ENCODE data around the gene ACSL5.

Gene ACSL5

DNA sequence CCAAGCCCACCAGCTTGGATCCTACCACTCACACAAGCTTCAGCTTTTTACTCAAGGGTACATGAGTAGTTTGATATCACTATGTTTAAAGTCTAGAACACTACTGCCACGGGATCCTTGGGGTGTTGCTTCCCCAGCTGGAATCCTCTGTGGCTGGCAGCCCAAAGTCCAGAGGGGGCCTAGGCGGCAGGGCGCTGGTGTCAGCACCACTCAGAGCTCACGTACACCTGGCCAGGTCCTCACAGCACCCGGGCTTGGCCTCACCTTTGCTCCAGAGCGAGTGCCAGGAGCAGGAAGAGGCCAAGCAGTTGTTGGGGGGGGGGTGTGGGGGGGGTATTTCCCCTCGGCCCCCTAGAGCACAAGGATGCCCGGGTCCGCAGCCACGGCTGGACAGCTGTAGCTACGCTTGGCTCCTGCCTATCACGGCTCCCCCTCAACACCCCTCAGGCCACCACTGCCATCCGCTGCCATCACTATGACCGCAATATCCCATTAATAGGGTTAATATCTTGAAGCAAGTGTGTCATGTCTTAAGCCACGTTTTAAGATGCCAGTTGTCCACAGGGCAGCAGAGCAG lies 55.8 kb downstream of the ACSL5 start:
- no peak overlapping the region for H3K4me3 ChIP-seq
- no peak for DNase-seq (ENCODE audit: low spot score)
- TF ChIP-seq, protein P1, sequence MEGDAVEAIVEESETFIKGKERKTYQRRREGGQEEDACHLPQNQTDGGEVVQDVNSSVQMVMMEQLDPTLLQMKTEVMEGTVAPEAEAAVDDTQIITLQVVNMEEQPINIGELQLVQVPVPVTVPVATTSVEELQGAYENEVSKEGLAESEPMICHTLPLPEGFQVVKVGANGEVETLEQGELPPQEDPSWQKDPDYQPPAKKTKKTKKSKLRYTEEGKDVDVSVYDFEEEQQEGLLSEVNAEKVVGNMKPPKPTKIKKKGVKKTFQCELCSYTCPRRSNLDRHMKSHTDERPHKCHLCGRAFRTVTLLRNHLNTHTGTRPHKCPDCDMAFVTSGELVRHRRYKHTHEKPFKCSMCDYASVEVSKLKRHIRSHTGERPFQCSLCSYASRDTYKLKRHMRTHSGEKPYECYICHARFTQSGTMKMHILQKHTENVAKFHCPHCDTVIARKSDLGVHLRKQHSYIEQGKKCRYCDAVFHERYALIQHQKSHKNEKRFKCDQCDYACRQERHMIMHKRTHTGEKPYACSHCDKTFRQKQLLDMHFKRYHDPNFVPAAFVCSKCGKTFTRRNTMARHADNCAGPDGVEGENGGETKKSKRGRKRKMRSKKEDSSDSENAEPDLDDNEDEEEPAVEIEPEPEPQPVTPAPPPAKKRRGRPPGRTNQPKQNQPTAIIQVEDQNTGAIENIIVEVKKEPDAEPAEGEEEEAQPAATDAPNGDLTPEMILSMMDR (IDR thresholded peaks at IDR 0.05), result no peak
- H3K27ac ChIP-seq, result no peak overlapping the region

DNA sequence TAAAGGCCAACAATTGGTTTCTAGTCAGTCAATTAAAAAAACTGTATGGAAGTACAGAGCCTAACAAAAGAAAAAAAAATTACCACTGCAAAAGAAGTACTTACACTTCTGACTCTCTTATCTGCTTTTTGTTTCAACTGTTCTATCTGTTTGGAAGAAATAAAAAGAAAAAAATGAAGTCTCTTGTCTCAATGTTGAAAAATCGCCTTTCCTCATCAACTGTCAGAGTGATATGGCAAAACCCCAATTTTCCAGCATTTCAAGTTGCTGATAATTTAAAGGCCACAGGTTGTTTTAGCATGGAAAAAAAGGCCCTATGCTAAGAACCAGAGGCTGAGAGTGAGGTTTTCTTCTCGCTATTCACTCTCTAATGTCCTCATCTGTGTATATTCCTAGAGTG lies 59.2 kb downstream of the ACSL5 start:
- no peak for DNase-seq (ENCODE audit: low spot score)
- Histone ChIP-seq H3K27ac (no peak overlapping the region), H3K4me3 (no peak overlapping the region)
- TF ChIP-seq, protein P1 (IDR thresholded peaks at IDR 0.05), result no peak

DNA sequence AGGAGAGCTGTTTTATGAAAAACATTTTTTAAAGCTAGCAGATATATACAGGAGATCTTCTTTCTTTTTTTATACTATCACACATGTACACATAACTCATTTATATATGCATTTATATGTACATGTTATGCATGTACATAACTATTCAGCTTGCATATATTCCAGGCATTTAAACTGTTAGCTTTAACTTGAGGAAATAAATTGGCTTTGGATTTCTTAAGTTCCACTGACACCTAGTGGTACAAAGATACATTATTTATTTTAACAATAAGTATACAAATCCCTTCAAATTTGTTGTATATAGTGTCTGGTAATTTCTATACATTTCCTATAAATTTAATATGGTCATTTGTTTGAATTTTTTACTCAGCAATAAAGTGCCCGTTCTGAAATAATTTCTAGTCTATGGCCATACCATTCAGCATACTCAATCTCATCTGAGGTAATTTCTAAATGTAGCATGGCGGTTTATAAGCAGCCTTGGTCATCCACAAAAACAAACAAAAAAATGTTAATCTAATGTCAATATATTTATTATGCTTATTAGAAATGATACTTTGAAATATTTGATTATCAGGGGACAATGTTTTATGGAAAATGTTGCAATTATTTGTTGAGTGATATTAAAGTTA lies 61.2 kb downstream of the ACSL5 start:
- no peak overlapping the region for H3K27ac ChIP-seq
- H3K4me3 ChIP-seq, result no peak overlapping the region
- TF ChIP-seq, protein P1 (IDR thresholded peaks at IDR 0.05), result no peak
- no peak for DNase-seq (ENCODE audit: low spot score)

DNA sequence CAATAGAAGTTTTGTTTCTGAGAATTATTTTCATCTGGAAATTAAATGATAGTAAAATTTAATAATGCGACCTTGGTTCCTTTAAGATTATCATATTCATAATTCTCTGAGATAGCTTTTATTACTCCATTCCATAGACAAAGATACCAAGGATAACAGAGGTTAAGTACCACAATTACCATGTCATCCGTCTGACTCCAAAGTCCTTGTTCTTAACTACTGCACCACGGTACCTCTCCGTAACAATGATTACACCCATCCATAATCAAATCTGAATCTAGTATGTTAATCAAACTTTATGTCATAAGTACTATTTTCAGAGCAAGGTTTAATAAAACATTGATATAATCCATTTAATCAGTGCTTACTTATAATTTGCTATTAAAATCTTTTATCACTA lies 64.4 kb downstream of the ACSL5 start:
- Histone ChIP-seq H3K27ac (no peak overlapping the region), H3K4me3 (no peak overlapping the region)
- DNase-seq (ENCODE audit: low spot score), result no peak
- TF ChIP-seq, protein P1 (IDR thresholded peaks at IDR 0.05), result no peak

DNA sequence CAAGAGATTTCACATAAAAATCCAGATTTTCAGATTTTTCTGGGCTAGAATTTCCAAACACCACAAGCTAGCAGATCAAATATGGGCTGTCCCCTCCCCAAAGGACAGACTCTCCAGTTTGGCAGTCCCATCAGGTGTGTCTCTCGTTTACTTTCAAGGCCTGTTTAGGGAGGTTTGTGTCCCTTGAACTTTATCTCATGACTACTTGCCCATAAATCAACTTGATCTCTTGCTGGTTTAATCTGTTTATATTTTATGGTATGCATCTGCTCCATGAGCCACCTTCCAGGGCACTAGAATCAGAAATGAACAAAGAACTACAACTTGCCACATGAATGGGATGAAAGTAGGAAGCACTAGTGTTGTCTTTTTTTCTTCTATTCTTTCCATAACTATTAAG lies 67.6 kb downstream of the ACSL5 start:
- no peak overlapping the region for H3K4me3 ChIP-seq
- DNase-seq (ENCODE audit: low spot score), result no peak
- TF ChIP-seq, protein P1 (IDR thresholded peaks at IDR 0.05), result no peak
- H3K27ac ChIP-seq, result no peak overlapping the region

DNA sequence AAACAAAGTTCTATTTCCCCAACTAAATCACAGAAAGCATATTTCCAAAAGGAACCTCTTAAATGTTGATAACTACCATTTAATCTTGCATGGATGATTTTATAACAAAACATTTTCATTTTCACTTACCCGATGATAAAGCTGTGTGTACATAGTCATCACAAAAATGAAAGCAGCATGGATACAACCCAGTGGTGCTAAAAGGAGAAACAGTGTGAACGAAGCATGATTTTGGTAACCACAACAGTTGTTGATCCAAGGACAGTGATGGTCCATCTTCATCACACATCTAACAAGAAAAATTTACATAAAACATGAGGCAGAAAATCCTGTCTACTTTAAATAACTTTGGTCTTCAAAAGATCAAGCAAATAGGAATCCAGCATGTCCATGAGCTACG lies 68.1 kb downstream of the ACSL5 start:
- Histone ChIP-seq H3K4me3 (no peak overlapping the region), H3K27ac (no peak overlapping the region)
- TF ChIP-seq, protein P1 (IDR thresholded peaks at IDR 0.05), result no peak
- DNase-seq (ENCODE audit: low spot score), result no peak
